DLD1 (cell line): ENCODE results near the gene ADGRG3.

ENCODE experiments used
- in situ Hi-C: cut with HindIII; loops from 2 replicates; pipeline ENCODE4 v1.10.0; 2017; ENCODE audit warnings: low sequenced_read_pairs

The ADGRG3 gene

DNA sequence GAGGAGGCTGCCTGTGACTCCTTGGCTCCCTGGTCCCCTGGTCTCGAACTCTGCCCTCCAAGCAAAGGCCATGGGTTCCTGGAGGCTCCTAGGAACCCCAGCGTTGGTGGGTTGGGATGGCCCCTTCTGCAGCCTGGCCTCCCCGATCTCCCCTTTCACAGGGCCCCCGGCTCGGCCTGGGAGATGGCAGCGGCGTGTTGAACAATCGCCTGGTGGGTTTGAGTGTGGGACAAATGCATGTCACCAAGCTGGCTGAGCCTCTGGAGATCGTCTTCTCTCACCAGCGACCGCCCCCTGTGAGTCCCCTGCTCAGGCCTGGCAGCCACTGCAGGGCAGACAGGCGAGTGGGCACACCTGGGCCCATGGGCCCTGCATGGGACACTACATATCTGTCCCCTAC is 10.9 kb downstream of the ADGRG3 start:
- in situ Hi-C loops: no loop called here

GRCh38 chr16:57679767-57680482 is 11.8 kb downstream of the ADGRG3 start:
- in situ Hi-C loops: no loop called here

GRCh38 chr16:57680842-57681375 is 12.8 kb downstream of the ADGRG3 start:
- in situ Hi-C loops: no loop called here

GRCh38 chr16:57681950-57682728 is 14.0 kb downstream of the ADGRG3 start:
- in situ Hi-C loops: no loop called here

DNA sequence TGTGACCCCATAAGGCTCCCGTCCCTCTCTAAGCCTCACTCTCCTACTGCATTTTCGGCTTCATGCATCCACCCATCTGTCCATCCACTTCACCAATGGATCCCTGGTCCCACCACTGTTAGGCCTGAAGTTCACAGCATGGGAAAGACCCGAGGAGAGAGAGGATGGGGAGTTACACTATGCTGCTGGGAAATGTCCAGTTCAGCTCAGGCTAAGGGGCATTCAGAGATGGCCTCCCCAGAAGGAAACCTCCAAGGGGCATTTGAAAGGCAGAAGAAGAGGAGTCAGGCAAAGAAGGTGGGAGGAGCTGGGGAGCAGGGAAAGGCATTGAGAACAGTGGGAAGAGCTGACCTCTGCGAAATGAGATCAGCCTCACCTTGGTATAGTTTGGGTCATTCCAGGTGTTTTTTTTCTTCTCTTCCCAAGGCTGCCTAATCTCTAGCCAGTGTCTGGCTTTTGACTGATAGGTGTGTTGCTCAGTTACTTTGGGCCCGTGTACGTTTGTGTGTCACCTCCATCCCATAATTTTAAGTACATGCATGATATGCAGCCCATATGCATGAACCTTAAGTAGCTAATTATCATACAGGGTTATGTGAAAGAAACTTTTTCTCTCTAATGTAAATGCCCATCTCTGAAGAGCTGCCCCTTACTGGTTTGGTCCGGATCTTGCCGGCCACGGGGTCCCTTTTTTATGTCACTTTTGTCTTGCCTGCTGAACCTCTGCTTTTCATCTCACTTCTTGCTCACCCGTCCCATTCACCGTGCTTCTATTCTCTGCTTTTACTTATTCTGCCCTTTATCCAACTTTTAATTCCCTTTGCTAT is 14.9 kb downstream of the ADGRG3 start:
- in situ Hi-C loops: no loop called here

DNA sequence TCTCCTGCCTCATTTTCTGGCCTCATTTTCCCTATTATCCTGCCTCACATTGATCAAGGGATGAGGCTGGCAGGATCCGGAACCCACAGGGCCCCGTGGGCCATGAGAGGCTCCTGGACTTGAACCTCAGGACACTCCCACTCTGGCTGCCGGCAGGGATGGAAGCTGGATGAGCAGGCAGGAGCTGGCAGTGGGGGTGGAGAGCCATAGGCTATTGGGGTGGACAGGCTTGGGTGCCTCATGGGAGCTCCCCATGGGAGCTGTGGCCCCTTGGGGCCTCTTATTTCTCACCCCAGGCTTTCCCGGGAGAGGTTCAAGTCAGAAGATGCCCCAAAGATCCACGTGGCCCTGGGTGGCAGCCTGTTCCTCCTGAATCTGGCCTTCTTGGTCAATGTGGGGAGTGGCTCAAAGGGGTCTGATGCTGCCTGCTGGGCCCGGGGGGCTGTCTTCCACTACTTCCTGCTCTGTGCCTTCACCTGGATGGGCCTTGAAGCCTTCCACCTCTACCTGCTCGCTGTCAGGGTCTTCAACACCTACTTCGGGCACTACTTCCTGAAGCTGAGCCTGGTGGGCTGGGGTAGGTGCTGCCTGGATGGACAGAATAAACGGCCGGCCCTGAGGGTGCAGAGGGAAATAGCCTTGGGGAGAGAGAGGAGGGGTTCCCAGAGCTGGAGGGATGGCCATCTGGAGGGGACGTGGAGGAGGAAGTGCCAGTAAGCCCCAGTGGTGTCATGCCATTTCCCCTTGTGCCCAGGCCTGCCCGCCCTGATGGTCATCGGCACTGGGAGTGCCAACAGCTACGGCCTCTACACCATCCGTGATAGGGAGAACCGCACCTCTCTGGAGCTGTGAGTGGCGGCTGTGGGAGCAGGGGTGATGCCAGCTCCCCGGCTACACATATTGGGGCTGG is 15.8 kb downstream of the ADGRG3 start:
- in situ Hi-C loops: no loop called here

DNA sequence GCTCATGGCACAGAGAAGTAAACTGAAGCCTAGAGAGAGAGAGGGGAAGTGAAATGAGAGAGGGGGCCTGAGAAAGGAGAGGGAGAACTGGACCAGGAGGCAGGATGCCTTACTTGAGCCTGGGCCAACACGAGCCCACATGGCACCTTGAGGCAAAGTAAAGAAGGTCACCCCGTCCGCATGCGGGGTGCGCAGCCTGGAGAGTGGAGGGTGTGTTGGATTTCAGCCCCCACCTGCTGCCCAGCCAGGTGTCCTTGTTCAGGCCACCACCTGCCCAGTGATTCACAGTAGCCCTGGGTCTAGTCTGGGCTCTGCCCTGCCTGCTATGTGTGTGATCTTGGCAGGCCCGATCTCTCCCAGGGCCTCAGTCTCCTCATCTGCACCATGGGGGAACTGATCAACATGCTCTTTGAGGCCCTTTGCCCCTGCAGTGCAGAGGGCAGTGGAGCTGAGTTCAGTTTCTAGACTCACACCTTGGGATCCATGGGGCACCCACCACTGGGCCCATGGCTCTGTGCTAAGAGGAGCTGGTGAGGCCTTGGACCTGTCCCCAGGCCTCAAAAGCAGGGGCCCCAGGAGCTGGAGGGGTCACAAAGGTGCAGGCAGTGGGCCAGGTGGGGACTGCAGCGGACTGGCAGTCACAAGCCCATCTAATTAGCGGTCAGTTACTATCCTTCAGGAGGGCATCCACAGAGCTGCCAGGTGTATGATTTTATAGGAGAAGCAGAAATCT is 16.7 kb downstream of the ADGRG3 start:
- in situ Hi-C loops: no loop called here

DNA sequence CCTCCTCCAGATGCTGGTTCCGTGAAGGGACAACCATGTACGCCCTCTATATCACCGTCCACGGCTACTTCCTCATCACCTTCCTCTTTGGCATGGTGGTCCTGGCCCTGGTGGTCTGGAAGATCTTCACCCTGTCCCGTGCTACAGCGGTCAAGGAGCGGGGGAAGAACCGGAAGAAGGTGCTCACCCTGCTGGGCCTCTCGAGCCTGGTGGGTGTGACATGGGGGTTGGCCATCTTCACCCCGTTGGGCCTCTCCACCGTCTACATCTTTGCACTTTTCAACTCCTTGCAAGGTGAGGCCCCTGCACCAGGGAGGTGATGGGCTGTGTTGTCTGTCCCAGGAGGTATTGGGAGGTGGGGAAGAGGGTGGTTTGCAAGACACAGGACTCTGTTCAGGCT is 17.5 kb downstream of the ADGRG3 start:
- in situ Hi-C loops: no loop called here

DNA sequence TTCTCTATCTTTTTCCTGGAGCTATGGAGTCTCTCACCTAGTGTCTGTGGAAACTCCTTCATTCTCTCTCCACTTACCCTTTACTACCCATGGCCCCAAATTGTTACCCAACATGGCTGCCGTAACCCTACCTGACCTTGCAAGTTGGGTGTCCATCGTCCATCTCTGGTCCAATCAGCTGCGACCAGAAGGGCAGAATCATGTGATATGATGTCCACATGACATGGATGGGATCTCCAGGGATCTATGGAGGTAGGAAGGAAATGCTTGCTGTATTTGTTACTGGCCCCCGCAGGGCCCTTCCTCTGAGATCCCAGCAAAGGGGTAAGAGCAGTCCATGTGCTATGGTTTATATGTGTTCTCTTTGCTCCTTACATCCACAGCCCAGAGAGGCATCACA is 18.5 kb downstream of the ADGRG3 start:
- in situ Hi-C loops: no loop called here

DNA sequence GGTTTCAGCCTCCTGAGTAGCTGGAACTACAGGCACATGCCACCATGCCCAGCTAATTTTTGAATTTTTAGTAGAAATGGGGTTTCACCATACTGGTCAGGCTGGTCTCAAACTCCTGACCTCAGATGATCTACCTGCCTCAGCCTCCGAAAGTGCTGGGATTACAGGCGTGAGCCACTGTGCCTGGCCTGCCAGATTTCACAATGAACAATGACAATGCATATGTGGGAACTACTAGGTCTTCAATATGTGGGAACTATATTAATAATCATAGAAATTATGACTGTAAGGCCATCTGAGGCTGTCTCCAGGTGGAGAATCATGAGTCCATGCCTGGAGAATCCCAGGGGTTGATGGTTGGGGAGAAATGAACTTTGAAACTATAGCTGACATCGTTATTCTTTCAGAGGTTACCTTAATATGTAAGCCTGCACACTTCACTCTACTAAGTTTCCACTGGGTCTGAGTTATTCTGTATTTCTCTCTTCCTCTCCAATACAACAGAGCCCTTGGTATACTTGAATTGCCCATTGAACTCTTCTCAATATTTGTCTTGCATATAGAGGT is 19.3 kb downstream of the ADGRG3 start:
- in situ Hi-C loops: no loop called here

GRCh38 chr16:57688487-57688986 is 20.4 kb downstream of the ADGRG3 start:
- in situ Hi-C loops: no loop called here

- in situ Hi-C loops: no loop called here
Observed at GRCh38 chr16:57688987-57689761, 21.1 kb downstream of the ADGRG3 start.

- in situ Hi-C loops: no loop called here
Observed at GRCh38 chr16:57689762-57690558, 21.9 kb downstream of the ADGRG3 start.

GRCh38 chr16:57690782-57691471 is 22.8 kb downstream of the ADGRG3 start:
- in situ Hi-C loops: no loop called here

DNA sequence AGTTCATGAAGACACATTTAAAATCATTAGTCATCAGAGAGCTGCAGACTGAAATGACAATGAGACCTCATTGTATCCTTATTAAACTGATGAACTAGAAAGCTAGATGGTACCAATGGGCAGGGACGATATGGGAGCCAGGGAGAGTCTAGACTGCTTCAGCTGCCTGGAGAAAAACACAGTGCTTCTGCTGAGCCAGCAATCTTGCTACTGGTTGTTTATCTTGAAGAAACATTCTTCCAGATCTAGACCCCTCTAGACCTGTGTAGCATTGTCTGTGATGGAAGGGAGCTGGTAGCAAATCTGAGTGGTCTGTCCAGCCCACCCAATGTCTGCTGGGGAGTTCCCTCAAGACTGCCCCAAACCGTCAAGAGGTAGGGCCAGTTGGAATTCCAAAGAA is 24.5 kb downstream of the ADGRG3 start:
- in situ Hi-C loops: no loop called here

GRCh38 chr16:57693550-57693949 is 25.4 kb downstream of the ADGRG3 start:
- in situ Hi-C loops: no loop called here

DNA sequence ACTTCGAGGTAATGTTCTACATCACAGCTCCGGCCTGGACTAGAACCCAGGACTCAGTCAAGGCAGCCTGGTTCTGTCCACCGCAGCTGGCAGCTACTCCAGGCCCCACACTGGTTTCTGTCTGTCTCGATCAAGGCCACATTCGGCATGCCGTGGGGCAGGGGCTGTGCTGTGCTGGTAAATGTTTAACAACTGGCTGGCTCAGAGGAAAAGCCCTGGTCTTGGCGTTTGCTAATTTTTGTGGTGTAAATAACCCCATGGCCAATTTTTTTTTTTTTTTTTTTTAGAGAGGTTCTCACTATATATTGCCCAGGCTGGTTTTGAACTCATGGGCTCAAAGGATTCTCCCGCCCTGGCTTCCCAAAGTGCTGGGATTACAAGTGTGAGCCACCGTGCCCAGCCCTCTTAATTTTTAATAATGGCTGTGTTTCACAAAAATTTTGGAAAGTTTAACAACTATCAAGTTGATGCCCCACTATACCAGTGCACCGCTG is 26.2 kb downstream of the ADGRG3 start:
- in situ Hi-C loops: no loop called here
